GM03348 (cell line): ENCODE data around the gene TIRAP.
"Not testable (repeated sequence)": the region's sequence is repeated elsewhere in the genome, so short reads cannot be mapped to it uniquely, and the experiment has no call there.

Source experiments
- DNase-seq: peaks from one replicate; pipeline ENCODE4 v3.0.0; 2012; ENCODE audit warnings: low spot score

TIRAP gene, protein sequence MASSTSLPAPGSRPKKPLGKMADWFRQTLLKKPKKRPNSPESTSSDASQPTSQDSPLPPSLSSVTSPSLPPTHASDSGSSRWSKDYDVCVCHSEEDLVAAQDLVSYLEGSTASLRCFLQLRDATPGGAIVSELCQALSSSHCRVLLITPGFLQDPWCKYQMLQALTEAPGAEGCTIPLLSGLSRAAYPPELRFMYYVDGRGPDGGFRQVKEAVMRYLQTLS

DNA sequence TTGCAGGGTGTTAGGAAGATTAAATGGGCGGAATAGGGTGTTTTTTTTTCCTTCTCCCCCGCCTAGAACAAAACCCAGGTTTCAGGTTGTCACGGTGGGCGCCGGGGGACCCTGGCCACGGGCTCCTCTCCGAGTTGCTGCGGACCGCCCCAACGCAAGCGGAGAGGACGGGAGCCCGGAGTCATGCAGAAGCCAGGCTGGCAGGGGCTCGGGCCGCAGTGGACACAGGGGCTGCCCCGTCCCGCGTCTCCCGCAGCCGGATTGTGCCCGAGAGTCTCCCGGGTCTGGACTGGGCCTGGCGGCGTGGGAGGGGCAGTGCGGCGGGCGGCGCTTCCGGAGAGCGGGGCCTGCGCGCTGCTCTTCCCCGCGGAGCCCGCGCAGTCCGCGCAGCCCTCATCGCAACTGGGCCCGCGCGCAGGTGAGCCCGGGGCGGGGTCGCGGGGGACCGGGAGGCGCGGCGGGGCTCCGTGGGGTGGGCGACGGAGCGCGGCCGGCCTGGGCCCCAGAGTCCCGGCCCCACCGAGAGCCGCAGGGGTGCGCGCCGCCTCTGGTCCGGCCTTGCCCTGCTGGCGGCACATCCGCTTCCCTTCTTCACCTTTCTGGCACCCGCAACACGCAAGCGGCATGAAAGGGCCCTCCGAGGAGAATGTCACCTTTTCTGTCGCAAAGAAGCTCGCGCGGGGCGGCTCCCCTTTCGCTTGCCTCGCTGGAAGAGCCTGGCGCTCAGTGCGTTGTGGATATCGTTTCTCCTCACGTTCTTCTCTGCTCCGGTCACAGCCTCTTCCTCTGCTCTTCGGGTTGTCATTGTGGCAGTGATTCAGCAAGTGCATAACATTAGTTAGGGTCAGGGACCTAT is at the start of gene TIRAP:
TIRAP (plus strand) TSS at position 358 of the 856 bp plus-strand sequence. CDS start 7,802 bp downstream, outside the sequence.
- DNase-seq, result peak; percentile 90

DNA sequence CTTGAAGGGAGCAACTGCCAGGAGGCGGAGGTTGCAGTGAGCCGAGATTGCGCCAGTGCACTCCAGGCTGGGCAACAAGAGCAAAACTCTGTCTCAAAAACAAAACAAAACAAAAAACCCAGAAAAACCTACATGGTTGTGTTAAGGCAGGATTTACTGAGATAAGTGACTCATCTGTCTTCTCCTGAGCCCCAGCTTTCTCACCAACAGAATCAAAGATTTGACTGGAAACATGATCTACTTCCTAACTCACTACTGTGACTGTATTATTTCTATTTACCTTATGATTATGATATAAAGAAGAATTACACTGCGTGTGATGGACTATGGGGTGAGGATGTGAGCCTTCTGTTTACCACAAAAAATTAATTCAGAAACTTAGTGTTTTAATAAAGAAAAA is 49.5 kb upstream of the TIRAP start:
- DNase-seq, result no peak

DNA sequence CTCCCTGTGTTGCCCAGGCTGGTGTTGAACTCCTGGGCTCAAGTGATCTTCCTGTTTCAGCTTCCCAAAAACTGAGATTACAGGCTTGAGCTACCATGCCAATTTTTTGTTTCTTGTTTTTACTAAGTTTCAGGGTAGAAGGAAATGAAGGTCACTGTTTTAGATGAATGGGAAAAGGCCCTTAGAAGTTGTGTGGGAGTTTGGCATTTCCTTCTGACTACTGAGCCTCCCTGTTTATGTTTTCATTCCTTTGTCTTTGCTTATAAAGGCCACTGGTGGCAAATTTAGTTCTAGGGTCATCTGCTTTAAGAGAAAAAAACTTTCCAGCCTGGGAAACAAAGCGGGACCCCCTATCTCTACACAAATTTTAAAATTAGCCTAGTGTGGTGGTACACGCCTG is 36.3 kb upstream of the TIRAP start:
- DNase-seq, result peak; percentile 70

DNA sequence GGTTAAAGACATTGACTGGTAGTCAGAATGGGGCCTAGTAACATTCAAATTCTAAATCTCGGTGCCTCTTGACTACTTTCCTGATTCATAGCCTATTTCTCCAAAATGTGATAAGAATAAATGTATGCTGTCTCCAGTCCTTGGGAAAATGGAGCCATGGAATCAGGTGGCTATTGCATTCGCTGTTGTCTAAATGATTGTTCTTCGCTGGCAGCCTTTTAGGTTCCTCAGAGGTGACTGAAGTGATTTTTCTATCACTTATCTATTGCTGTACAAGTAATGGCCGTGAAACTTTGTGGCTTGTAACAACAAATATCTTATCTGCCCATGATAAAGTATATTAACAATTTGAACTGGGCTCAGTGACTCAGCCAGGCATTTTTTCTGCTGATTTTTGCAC is 29.6 kb upstream of the TIRAP start:
- no peak for DNase-seq

DNA sequence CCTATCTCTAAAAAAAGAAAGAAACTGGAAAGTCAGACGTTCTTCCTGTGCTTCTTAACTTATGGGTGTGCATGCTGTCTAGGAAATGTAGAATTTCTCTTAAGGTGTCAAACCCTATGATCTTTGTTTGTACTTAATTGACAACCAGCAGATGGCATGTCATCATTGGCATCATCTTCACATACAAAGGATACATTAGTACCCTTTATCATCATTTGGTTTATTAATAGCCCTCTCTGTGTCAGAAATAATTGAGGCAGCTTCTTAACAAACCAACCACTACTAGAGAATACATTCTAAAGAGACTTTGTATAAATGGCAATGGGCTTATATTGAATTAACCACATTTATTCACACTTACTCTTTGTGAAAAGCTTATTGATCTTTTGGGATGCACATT is 28.1 kb upstream of the TIRAP start:
- no peak for DNase-seq

DNA sequence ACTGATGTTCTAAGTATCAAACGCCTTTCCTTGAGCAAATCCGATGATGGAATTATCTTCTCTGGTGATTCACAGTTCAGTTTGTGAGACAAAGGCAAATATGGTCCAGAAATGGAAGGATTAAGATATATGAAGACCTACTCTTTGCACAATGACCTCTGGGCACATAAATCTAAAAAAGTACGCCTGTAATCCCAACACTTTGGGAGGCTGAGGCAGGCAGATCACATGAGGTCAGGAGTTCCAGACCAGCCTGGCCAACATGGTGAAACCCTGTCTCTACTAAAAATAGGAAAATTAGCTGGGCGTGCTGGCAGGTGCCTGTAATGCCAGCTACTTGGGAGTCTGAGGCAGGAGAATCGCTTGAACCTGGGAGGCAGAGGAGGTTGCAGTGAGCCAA is 27.4 kb upstream of the TIRAP start:
- DNase-seq, result not testable (repeated sequence)

DNA sequence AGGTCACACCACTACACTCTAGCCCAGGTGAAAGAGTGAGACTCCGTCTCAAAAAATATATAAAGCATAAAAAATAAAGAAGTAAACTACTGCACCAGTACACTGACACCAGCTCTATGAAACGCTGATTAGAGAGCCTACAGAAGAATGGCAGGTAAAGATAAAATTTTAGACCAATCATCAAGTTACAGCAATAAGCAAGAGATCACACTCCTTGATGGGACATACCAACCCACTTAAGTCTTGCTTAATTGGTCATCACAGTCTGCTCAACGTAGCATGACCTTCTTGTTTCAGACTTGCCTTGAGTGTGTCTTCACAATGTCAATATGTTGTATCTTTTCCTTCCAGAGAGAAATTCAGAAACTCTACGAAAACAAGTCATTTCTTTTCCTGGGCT is 26.7 kb upstream of the TIRAP start:
- no peak for DNase-seq

DNA sequence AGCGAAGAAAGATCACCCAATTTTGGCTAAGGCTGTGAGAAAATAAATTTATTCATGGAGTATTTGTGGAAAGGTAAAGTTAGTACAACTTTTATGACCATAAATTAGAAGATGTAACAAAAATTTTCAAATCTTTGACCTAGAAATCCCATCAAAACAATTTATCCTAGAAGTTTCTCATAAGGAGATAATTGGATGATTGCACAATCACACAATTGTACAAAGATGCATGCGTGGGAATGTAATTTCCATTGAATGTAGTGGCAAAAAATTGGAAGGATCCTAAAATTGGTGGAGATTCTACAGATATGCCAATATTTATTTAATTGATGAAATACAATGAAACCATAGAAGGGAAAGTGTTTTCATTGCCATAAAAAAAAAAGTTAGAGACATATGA is 25.7 kb upstream of the TIRAP start:
- no peak for DNase-seq

DNA sequence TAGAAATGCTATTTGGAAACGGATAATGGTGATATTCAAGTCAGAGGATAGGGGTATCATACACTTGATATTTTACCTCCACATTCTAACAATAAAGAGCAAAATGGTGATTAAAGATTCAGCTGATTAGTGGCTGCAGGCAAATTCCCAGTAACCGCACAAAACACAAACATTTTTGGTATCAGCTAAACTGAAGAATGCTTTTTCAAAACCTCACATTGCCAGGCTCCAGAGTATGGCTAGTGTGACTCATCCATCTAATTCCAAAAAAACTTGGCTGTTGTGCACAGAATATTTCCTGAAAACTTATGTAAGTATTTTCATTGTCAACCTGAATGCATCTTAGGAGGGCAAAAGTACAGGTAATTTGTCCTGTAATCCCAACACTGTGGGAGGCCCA is 25.1 kb upstream of the TIRAP start:
- peak; percentile 65 for DNase-seq

DNA sequence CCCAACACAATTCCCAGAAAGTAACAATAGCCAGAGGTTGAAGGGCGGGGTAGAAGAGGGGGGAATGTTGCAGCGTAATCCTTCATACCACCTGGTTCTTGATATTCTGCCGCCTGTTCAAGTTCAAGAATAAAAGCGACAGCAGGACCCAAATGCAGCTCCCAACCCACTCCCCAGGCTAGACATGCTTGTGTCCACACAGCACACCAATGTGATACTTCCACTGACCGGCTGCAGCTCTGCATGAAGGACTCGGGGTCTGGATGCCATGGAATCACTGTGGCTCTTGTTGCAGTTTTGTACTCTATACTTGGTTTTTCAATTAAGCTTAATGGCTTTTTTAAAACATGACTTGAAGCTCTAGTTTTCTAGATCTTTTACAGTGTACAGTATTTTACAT is 20.7 kb upstream of the TIRAP start:
- DNase-seq, result no peak

DNA sequence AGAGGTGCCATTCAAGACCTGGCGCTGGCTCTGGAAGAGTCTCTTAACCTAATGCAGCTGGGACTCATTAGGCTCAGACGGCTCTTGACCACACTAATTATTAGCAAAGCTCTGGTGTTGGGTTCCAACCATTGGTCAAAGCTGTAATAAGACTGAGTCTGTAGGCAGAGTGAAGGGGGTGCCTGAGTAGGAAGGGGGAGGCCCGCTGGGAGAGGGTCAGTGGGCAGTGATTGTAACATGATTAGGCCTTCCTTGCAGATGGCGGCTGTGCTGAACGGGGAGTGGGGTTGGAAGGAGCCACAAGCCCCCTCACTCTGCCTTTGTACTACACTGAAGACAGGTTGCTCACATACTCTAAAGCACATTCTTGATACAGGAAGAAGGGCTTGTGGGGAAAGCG is 19.4 kb upstream of the TIRAP start:
- DNase-seq, result no peak

DNA sequence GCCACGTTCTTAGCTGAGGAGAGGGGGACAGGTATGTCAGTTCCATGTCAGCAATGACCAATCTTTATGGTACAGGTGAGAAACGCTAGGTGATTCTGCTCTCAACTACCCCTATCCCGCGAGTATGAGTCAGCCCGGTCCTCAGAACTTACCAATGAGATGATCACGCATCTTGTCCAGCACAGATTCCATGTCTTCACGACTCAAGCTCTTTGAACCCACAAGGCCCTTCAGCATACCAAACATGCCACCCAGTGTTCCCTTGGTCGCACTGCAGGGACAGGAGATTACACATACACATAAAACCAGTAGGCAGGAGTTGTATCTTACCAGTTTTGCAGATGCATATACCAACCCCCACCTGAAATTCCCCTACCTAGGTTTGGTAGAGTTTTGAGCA is 17.1 kb upstream of the TIRAP start:
- DNase-seq, result no peak

DNA sequence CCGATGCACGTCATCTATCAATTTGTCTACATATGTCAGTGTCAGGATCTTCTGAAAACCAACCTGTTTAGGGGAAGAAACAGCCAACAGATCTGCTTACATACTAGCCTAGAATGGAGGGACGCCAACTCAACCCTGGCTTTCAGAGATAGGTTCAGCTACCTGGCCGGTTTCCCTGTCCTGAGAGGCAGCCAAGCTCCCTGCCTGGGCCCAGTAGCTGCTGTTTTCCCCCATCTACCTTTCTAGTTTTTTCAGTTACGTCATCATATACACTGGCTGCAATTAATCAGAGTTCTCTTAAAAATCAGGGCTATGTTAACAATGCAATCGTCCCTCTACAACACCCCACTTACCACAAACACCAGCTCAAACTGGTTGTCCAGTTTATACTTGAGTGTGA is 15.2 kb upstream of the TIRAP start:
- no peak for DNase-seq

DNA sequence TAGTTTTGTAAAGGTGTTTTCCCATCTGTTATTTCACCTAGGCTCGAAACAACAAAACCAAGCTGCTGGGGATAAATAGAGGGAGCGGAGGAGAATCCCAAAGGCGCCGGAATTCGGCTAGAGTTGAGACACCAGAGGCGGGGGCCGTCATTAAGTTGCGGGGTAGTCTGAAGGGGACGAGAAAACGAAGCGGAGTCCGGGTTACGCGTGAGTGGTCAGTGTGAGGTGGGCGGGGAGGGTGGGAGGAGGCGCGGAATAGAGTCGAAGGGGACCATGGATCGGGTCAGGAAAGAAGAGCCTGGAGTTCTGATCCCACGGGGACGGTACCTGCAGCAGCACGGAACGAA is 14.6 kb upstream of the TIRAP start:
- peak; percentile 72 for DNase-seq

DNA sequence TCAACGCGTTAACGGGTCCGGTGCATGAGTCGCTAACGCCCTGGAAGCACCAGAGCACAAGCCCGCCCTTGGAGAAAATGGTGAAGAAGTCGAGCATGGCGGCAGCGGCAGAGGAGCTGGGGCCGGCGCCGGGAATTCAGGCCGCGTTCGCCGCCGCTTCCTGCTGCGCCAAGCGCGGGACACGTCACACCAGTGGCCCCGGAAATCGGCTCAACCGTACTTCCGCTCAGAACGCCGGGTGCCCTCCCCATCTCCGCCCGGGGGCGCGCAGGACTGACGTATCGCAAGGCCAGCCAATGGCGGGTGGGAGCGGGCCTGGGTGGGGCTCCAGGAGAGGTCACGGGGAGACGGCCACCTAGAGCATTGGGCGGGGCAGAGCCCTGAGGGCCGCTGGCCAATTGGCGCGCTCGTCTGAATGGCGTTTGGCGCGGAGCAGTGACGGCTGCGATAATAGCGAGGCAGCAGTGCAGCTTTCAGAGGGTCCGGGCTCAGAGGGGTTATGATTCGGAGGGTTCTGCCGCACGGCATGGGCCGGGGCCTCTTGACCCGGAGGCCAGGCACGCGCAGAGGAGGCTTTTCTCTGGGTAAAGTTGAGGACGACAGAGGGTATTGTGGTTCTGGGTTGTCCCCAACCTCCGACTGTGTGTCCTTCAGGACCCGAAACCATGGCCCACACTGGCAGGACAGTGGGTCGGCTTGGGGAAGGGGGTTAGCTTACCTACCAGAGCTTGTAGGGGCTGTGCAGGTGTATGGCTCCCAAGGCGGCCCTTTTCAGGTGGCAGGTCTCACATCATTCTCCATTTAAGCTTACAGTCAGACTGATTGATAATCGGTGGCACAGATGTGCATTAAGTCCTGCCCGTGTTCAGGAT is 13.9 kb upstream of the TIRAP start, which contains the start of the genes FOXRED1 and SRPRA:
FOXRED1 (plus strand) TSS at position 447 of the 872 bp plus-strand sequence; CDS start at position 500, 53 bp downstream.
SRPRA (minus strand) TSS at position 188 of the 872 bp plus-strand sequence; CDS start at position 97, 91 bp downstream.
- peak; percentile 100 for DNase-seq

DNA sequence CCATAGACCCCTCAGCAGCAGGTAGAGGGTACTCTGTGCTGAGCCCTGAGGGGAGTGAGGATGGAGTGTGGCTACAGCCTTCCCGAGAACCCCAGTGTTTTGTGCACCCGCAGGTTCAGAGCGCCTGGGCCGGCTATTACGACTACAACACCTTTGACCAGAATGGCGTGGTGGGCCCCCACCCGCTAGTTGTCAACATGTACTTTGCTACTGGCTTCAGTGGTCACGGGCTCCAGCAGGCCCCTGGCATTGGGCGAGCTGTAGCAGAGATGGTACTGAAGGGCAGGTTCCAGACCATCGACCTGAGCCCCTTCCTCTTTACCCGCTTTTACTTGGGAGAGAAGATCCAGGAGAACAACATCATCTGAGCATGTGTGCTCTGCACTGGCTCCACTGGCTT is 5.6 kb upstream of the TIRAP start:
- DNase-seq, result no peak

DNA sequence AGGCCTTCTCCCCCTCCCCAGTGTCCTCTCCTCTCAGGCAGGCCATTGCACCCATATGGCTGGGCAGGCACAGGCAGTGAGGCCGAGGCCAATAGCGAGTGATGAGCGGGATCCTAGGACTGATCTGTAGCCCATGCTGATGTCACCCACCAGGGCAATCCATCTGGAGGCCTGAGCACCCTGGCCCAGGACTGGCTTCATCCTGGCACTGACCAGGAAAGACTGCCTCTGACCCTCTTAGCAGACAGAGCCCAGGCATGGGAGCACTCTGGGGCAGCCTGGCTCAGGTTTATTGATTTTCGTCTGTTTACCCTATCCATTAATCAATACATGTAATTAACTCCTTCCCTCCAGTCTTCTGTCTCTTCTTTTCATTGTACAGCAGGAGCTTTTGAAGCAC is 5.1 kb upstream of the TIRAP start:
- DNase-seq, result no peak

DNA sequence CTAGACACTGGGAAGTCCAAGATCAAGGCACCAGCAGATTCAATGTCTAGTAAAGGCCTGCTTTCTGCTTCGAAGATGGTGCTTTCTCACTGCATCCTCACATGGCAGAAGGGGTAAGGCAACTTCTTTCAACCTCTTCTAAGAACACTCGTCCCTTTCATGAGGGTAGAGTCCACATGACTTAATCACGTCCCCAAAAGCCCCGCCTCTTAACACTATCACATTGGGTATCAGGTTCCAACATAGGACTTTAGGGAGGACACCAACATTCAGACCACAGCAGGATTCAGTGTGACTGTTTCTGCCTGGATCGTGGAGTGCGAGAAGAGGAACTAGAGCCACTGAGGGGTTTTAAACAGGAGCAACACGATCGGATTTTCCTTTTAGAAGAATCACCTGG is 3.7 kb upstream of the TIRAP start:
- no peak for DNase-seq

DNA sequence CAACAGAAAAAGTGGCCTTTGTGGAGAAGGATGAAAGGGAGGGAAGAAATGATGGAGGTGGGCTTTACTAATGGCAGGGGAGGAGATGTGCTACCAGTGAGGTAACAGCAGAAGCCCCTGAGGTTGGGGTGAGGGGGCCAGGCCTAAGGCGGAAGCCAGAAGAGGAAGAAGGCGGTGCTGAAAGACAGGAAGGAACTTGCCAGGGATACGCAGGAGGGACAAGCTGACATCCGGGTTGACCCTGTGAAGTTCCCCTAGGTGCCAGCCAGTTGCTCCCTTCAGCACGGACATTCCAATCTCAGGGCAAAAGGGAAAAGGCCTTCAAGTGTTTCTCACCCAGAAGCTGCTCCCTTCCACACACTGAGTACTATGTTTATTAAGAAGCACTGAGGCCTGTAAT is 2.3 kb upstream of the TIRAP start:
- no peak for DNase-seq

DNA sequence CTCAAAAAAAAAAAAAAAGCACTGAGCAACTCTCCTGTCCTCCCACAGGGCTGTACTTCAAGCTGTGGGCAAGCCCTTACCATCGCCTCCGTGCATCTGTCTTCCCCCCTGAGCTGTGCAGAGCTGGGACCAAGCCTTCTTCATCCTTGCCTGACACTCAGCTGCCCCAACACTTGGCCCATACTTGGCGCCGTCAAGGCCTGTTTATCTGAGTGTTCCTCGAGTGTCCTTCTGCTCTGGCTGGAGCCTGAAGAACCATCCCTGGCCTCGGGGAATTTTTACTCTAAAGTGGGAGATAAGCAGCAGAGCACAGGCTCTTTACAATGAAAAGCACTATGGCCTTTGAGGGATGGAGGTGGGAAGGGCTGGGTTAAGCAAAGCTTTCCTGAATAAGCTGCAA is 1.6 kb upstream of the TIRAP start:
- DNase-seq, result no peak

DNA sequence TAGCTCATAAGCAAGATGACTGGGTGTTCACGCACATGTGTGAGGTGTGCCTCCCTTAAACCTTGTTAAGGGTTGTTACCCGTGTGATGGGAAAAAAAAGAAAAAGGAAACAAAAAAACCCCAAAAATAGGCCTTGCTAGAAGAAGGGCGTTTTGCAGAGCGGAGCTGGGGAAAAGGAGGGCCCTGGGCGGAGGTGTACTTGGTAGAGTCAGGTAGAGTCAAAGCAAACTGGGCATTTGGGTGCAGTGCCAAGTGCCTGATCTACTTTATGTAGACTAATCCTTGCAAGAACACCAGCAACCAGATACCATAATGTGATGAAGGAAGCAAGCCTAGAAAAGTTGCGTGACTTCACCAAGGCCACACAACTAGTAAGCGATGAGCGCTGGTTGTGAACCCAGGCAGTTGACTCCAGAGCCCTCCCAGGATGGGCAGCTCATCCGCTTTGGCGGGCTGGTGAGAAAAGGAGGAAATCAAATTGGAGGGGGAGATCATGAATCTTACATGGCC is 1.2 kb upstream of the TIRAP start:
- DNase-seq, result no peak

DNA sequence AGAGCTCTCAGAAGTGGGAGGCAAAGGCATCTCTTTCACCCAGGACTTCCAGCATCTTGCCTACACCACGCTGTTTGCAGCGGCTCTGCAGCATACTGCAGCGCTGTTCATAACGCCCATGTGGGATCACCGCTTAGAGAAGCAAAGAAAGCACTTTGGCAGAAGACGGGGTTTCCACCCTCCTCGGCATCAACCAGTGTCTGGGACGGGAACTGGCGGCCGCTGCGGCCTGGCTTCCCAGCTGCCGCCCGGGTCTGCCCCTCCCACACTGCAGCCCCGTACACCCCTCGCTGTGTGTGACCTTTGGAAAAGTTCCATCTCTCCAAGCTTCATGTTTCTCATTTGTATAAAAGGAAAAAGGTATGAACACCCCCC is 545 bp upstream of the TIRAP start:
- DNase-seq, result peak; percentile 67
